Neural progenitor cell (in vitro differentiated cells): ENCODE results near the gene LRFN2. TPM values are rescaled to one million over a fixed set of nuclear protein-coding genes. Genes with fewer than 3 reads are reported as not detected.

Experiments used
- DNase-seq: peaks from one replicate; pipeline ENCODE4 v3.0.0-alpha.2; 2016; ENCODE audit warnings: low spot score
- H2AFZ ChIP-seq: fragments of 200-600 bp; sonication (generic); replicated peaks from 2 replicates; pipeline ENCODE4 v1.6.1; 2016; ENCODE audit warnings: antibody characterized with exemption
- H3F3A ChIP-seq: fragments of 200-600 bp; sonication (generic); 2 replicates; pipeline ENCODE4 v1.6.1; 2016; ENCODE audit warnings: antibody characterized with exemption, low read depth
- H3K27ac ChIP-seq: fragments of 200-600 bp; sonication (generic); 2 replicates; pipeline ENCODE4 v1.5.1; 2016; ENCODE audit warnings: mild to moderate bottlenecking
- H3K27me3 ChIP-seq: fragments of 200-600 bp; sonication (generic); 2 replicates; pipeline ENCODE4 v1.6.1; 2016; ENCODE audit warnings: mild to moderate bottlenecking, moderate library complexity
- H3K36me3 ChIP-seq: fragments of 200-600 bp; sonication (generic); 2 replicates; pipeline ENCODE4 v1.5.1; 2016
- H3K4me1 ChIP-seq: fragments of 200-600 bp; sonication (generic); 2 replicates; pipeline ENCODE4 v1.6.1; 2016; ENCODE audit warnings: mixed run types
- H3K4me2 ChIP-seq: fragments of 200-600 bp; sonication (generic); 2 replicates; pipeline ENCODE4 v1.6.1; 2016
- H3K4me3 ChIP-seq: fragments of 200-600 bp; sonication (generic); 2 replicates; pipeline ENCODE4 v1.5.1; 2016
- H3K79me2 ChIP-seq: fragments of 200-600 bp; sonication (generic); 2 replicates; pipeline ENCODE4 v1.6.1; 2016; ENCODE audit warnings: low read depth
- H3K9ac ChIP-seq: fragments of 200-600 bp; sonication (generic); 2 replicates; pipeline ENCODE4 v1.6.1; 2016
- H3K9me3 ChIP-seq: fragments of 200-600 bp; sonication (generic); 2 replicates; pipeline ENCODE4 v1.5.1; 2016; ENCODE audit warnings: low read depth
- H4K20me1 ChIP-seq: fragments of 200-600 bp; sonication (generic); 2 replicates; pipeline ENCODE4 v1.6.1; 2016; ENCODE audit warnings: low read depth
- H3K27ac Mint-ChIP-seq: 3 replicates; pipeline ENCODE4 v1.8.0; 2021; ENCODE audit warnings: mixed read lengths
- H3K27me3 Mint-ChIP-seq: 2 replicates; pipeline ENCODE4 v1.8.0; 2022; ENCODE audit warnings: low read depth, mild to moderate bottlenecking, inconsistent platforms, moderate library complexity, mixed read lengths; ENCODE audit not compliant: insufficient read depth
- H3K36me3 Mint-ChIP-seq: 3 replicates; pipeline ENCODE4 v1.8.0; 2021; ENCODE audit warnings: mixed read lengths
- H3K4me1 Mint-ChIP-seq: 3 replicates; pipeline ENCODE4 v1.8.0; 2021; ENCODE audit warnings: mixed read lengths
- H3K4me3 Mint-ChIP-seq: 3 replicates; pipeline ENCODE4 v1.8.0; 2021; ENCODE audit warnings: mild to moderate bottlenecking, moderate library complexity, mixed read lengths
- H3K9me3 Mint-ChIP-seq: 3 replicates; pipeline ENCODE4 v1.8.0; 2020; ENCODE audit warnings: mixed read lengths
- EZH2 ChIP-seq: fragments of 200-600 bp; sonication (generic); IDR thresholded peaks from 2 replicates; pipeline ENCODE4 v1.6.1; 2017; ENCODE audit warnings: antibody characterized with exemption, mild to moderate bottlenecking, moderate library complexity
- EZH2phosphoT487 ChIP-seq: fragments of 200-600 bp; sonication (generic); IDR thresholded peaks from 2 replicates; pipeline ENCODE4 v1.6.1; 2017; ENCODE audit warnings: antibody characterized with exemption
- total RNA-seq: library from RNA; depleted of rRNA; stranded (reverse); fragments of >200 nt; gene quantifications from 2 replicates; pipeline ENCODE4 v1.2.3, GENCODE V29; 2015; ENCODE audit warnings: low replicate concordance
- TF ChIP-seq, protein P1 (sequence below): fragments of 200-600 bp; sonication (generic); IDR thresholded peaks from 2 replicates; pipeline ENCODE4 v1.5.1; 2017; ENCODE audit warnings: antibody characterized with exemption, mild to moderate bottlenecking

The LRFN2 gene
- total RNA-seq, 1 donor from 2014 or later, result not detected

DNA sequence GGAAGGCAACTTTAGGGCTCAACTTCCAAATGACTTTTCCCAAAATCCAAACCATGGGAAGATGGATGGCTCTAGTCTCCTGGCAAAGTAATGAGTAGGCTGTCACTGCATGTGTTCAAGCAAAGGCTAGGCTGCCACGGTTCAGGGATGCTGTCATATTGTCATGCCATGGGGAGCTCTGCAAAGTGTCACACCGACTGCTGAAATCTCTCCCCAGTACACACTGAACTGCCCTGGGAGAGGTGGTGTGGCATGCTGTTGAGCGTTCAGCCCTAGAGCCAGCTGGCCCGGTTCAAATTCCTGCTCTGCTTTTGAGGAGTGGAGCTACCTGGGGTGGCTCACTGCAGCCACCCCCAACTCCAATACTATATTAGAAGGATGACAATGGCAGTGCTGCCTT lies 115.9 kb downstream of the LRFN2 start:
- H3K27ac ChIP-seq, result no peak overlapping the region
- H3K36me3 Mint-ChIP-seq, result no peaks in the 10 kb centered on the region
- no peaks in the 10 kb centered on the region for H3K79me2 ChIP-seq
- H3K4me3 Mint-ChIP-seq, result no peak overlapping the region
- H3F3A ChIP-seq, result no peaks in the 10 kb centered on the region
- no peak overlapping the region for H3K27ac Mint-ChIP-seq
- no peaks in the 10 kb centered on the region for H3K36me3 ChIP-seq
- no peaks in the 10 kb centered on the region for H4K20me1 ChIP-seq
- H3K9ac ChIP-seq, result no peak overlapping the region
- no peak overlapping the region for H2AFZ ChIP-seq
- H3K27me3 ChIP-seq, result no peaks in the 10 kb centered on the region
- no peaks in the 10 kb centered on the region for H3K9me3 Mint-ChIP-seq
- no peak for DNase-seq
- TF ChIP-seq EZH2phosphoT487, result no peak
- TF ChIP-seq EZH2, result no peak
- TF ChIP-seq, protein P1, sequence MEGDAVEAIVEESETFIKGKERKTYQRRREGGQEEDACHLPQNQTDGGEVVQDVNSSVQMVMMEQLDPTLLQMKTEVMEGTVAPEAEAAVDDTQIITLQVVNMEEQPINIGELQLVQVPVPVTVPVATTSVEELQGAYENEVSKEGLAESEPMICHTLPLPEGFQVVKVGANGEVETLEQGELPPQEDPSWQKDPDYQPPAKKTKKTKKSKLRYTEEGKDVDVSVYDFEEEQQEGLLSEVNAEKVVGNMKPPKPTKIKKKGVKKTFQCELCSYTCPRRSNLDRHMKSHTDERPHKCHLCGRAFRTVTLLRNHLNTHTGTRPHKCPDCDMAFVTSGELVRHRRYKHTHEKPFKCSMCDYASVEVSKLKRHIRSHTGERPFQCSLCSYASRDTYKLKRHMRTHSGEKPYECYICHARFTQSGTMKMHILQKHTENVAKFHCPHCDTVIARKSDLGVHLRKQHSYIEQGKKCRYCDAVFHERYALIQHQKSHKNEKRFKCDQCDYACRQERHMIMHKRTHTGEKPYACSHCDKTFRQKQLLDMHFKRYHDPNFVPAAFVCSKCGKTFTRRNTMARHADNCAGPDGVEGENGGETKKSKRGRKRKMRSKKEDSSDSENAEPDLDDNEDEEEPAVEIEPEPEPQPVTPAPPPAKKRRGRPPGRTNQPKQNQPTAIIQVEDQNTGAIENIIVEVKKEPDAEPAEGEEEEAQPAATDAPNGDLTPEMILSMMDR, result no peak
- H3K4me1 ChIP-seq, result no peaks in the 10 kb centered on the region
- H3K27me3 Mint-ChIP-seq, result peaks cover 5% of the 10 kb centered on the region
- H3K9me3 ChIP-seq, result no peaks in the 10 kb centered on the region
- H3K4me1 Mint-ChIP-seq, result peaks cover 6% of the 10 kb centered on the region
- no peak overlapping the region for H3K4me3 ChIP-seq
- H3K4me2 ChIP-seq, result no peak overlapping the region

DNA sequence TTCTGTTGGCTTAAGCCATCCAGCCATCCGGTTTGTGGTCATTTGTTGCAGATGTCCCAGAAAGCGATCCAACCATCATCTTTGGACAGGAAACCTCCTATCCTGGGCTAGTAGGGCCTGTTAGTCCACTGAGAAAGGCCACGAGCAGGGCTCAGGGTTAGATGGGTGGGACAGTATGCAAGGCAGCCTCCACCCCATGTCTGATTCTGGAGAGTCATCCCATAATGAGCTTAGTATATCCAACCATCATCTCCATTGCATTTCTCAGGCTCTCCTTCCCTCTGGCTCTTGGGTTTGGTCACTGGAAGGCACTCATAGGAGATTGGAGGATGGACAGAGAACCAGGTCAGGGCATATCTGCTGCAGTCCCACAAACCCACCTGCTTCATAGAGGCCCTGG lies 117.8 kb downstream of the LRFN2 start:
- no peaks in the 10 kb centered on the region for H3K36me3 Mint-ChIP-seq
- Histone ChIP-seq H3F3A (no peaks in the 10 kb centered on the region), H3K27me3 (no peaks in the 10 kb centered on the region), H3K36me3 (no peaks in the 10 kb centered on the region), H2AFZ (no peak overlapping the region), H3K4me3 (no peak overlapping the region), H3K27ac (no peak overlapping the region), H3K79me2 (no peaks in the 10 kb centered on the region), H3K4me2 (no peak overlapping the region), H3K4me1 (no peaks in the 10 kb centered on the region), H3K9me3 (no peaks in the 10 kb centered on the region), H3K9ac (no peak overlapping the region), H4K20me1 (no peaks in the 10 kb centered on the region)
- DNase-seq, result no peak
- H3K27me3 Mint-ChIP-seq, result peaks cover 3% of the 10 kb centered on the region
- no peaks in the 10 kb centered on the region for H3K9me3 Mint-ChIP-seq
- H3K4me1 Mint-ChIP-seq, result peaks cover 6% of the 10 kb centered on the region
- no peak overlapping the region for H3K4me3 Mint-ChIP-seq
- TF ChIP-seq, protein P1, result no peak
- TF ChIP-seq EZH2phosphoT487 (no peak), EZH2 (no peak)
- no peak overlapping the region for H3K27ac Mint-ChIP-seq

DNA sequence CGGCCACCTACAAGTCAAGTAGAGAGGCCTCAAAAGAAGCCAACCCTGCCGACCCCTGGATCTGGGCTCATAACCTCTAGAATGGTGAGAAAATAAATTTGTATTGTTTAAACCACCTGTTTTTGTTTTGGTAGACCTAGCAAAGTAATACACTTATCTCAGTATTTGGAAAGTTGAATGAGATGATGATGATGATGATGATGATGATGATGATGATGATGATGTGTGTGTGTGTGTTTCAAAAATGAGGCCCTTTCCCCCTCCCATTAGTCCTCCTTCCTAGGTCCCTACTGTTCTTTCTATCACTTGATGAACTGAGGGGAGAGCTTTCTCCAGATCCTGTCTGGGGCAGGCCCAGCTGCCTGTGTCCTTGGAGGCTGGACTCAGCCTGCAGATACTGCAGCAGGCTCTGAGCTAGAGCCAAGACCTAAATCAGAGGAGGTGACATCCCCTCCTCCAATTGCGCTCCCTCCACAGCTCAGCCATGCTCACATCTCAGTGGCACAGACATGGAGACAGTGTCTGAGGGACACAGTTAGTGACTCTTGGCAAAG lies 120.1 kb downstream of the LRFN2 start:
- Mint-ChIP-seq H3K36me3 (no peaks in the 10 kb centered on the region), H3K27ac (no peak overlapping the region), H3K4me1 (peaks cover 1% of the 10 kb centered on the region), H3K9me3 (no peaks in the 10 kb centered on the region), H3K4me3 (no peak overlapping the region), H3K27me3 (peaks cover 3% of the 10 kb centered on the region)
- Histone ChIP-seq H3K9me3 (no peaks in the 10 kb centered on the region), H3F3A (no peaks in the 10 kb centered on the region), H3K4me1 (no peaks in the 10 kb centered on the region), H3K27ac (no peak overlapping the region), H3K27me3 (no peaks in the 10 kb centered on the region), H3K9ac (no peak overlapping the region), H3K4me2 (no peak overlapping the region), H2AFZ (no peak overlapping the region), H4K20me1 (no peaks in the 10 kb centered on the region), H3K4me3 (no peak overlapping the region), H3K36me3 (no peaks in the 10 kb centered on the region), H3K79me2 (no peaks in the 10 kb centered on the region)
- DNase-seq, result no peak
- no peak for TF ChIP-seq EZH2phosphoT487
- no peak for TF ChIP-seq EZH2
- TF ChIP-seq, protein P1, result no peak
